ENCODE results near the gene LIMS1.
"Not testable (repeated sequence)": the region's sequence is repeated elsewhere in the genome, so short reads cannot be mapped to it uniquely, and the experiment has no call there.

Gene LIMS1

DNA sequence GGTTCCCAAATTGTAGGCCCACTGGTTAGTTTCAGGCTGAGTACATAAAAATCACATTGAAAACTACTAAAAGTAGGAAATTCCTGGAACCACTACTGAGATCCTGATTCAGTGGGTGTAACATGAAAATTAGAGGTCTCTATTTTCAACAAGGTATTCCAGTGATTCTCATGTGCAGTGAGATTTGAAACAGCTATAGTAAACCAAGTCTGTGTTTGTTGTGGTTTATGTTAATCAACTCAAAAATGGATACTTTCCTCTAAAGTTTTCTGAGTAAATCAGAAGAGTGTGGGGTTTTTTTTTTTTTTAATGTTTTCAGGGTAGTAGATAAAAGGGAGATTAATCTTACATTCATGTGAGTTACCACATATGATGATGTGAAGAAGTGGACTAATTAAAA lies 42.4 kb upstream of the LIMS1 start:
- POLR2A ChIA-PET = interaction anchor here (0.7 kb wide), 1 partner anchor 34 kb away, joined by 4 read pairs; no protein-coding TSS in a partner anchor
- Histone ChIP-seq H3K9me3 (ENCODE audit: control insufficient read depth, insufficient read depth, low read depth, low read length) (no peaks in the 10 kb centered on the region), H3K27ac (ENCODE audit: extremely low read depth, low read depth, low read length) (no peak overlapping the region), H3K4me1 (ENCODE audit: control insufficient read depth, insufficient read depth, low read length) (no peaks in the 10 kb centered on the region), H3K4me3 (ENCODE audit: low read depth, low read length) (no peak overlapping the region), H3K36me3 (ENCODE audit: control insufficient read depth in 2 of 2, insufficient read depth in 1 of 2, low read length in 2 of 2) (peaks cover 41 to 63% of the 10 kb centered on the region in 2 experiments)
- TF ChIP-seq ZBTB21 (tag by site-specific recombination; IDR thresholded peaks at IDR 0.05) = no peak
- no peak for TF ChIP-seq ZNF544 (tag by site-specific recombination; IDR thresholded peaks at IDR 0.05)
- no peak for TF ChIP-seq ZNF76 (tag by site-specific recombination; IDR thresholded peaks at IDR 0.05; ENCODE audit: borderline replicate concordance, low read depth)
- TF ChIP-seq ZNF146 (tag by site-specific recombination; IDR thresholded peaks at IDR 0.05) = no peak
- TF ChIP-seq WT1 (tag by site-specific recombination; IDR thresholded peaks at IDR 0.05) = no peak
- TF ChIP-seq ZNF37A (tag by site-specific recombination; IDR thresholded peaks at IDR 0.05) = no peak
- TF ChIP-seq ZNF157 (tag by site-specific recombination; IDR thresholded peaks at IDR 0.05) = no peak
- no peak for TF ChIP-seq ZNF560 (tag by site-specific recombination; IDR thresholded peaks at IDR 0.05; ENCODE audit: borderline replicate concordance)
- TF ChIP-seq ZNF211 (tag by site-specific recombination; IDR thresholded peaks at IDR 0.05; ENCODE audit: low read depth) = no peak
- TF ChIP-seq PRDM1 (tag by site-specific recombination; IDR thresholded peaks at IDR 0.05) = no peak
- CTCF ChIA-PET = no interaction called here

DNA sequence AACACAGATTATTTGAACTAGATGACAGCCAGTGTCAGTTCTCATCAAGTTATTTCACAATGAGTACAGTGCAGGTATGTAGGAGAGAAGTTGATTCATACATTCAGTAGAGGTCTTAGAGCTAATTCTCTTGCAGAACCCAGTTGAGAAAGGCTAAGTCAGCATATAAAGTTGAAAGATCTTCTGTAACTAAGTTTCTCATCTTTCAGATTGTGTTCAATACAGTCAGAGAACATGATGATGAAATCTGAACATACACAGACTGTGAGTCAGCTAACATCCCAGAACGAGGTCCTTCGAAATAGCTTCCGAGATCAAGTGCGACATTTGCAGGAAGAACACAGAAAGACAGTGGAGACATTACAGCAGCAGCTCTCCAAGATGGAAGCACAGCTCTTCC lies 41.9 kb upstream of the LIMS1 start:
- Histone ChIP-seq H3K9me3 (ENCODE audit: control insufficient read depth, insufficient read depth, low read depth, low read length) (no peaks in the 10 kb centered on the region), H3K4me3 (ENCODE audit: low read depth, low read length) (no peak overlapping the region), H3K4me1 (ENCODE audit: control insufficient read depth, insufficient read depth, low read length) (no peaks in the 10 kb centered on the region), H3K36me3 (ENCODE audit: control insufficient read depth in 2 of 2, insufficient read depth in 1 of 2, low read length in 2 of 2) (peaks cover 41 to 62% of the 10 kb centered on the region in 2 experiments), H3K27ac (ENCODE audit: extremely low read depth, low read depth, low read length) (no peak overlapping the region)
- CTCF ChIA-PET = no interaction called here
- POLR2A ChIA-PET = no interaction called here
- no peak for TF ChIP-seq ZNF561 (tag by site-specific recombination; IDR thresholded peaks at IDR 0.05; ENCODE audit: borderline replicate concordance)
- no peak for TF ChIP-seq KLF8 (tag by site-specific recombination; IDR thresholded peaks at IDR 0.05)
- no peak for TF ChIP-seq ZNF211 (tag by site-specific recombination; IDR thresholded peaks at IDR 0.05; ENCODE audit: low read depth)
- no peak for TF ChIP-seq ZNF311 (tag by site-specific recombination; IDR thresholded peaks at IDR 0.05; ENCODE audit: borderline replicate concordance)
- no peak for TF ChIP-seq ZNF660 (tag by site-specific recombination; IDR thresholded peaks at IDR 0.05)
- no peak for TF ChIP-seq ZNF274 (IDR thresholded peaks at IDR 0.05; ENCODE audit: low read length)
- no peak for TF ChIP-seq ZNF274 (tag by site-specific recombination; IDR thresholded peaks at IDR 0.05; ENCODE audit: borderline replicate concordance)
- no peak for TF ChIP-seq ZNF658 (tag by site-specific recombination; IDR thresholded peaks at IDR 0.05)
- TF ChIP-seq, protein P1, sequence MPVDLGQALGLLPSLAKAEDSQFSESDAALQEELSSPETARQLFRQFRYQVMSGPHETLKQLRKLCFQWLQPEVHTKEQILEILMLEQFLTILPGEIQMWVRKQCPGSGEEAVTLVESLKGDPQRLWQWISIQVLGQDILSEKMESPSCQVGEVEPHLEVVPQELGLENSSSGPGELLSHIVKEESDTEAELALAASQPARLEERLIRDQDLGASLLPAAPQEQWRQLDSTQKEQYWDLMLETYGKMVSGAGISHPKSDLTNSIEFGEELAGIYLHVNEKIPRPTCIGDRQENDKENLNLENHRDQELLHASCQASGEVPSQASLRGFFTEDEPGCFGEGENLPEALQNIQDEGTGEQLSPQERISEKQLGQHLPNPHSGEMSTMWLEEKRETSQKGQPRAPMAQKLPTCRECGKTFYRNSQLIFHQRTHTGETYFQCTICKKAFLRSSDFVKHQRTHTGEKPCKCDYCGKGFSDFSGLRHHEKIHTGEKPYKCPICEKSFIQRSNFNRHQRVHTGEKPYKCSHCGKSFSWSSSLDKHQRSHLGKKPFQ (tag by site-specific recombination; IDR thresholded peaks at IDR 0.05) = no peak
- TF ChIP-seq ZNF37A (tag by site-specific recombination; IDR thresholded peaks at IDR 0.05) = no peak
- no peak for TF ChIP-seq ZNF366 (tag by site-specific recombination; conservative IDR thresholded peaks at IDR 0.05)
- TF ChIP-seq, protein P2, sequence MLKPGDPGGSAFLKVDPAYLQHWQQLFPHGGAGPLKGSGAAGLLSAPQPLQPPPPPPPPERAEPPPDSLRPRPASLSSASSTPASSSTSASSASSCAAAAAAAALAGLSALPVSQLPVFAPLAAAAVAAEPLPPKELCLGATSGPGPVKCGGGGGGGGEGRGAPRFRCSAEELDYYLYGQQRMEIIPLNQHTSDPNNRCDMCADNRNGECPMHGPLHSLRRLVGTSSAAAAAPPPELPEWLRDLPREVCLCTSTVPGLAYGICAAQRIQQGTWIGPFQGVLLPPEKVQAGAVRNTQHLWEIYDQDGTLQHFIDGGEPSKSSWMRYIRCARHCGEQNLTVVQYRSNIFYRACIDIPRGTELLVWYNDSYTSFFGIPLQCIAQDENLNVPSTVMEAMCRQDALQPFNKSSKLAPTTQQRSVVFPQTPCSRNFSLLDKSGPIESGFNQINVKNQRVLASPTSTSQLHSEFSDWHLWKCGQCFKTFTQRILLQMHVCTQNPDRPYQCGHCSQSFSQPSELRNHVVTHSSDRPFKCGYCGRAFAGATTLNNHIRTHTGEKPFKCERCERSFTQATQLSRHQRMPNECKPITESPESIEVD (tag by site-specific recombination; IDR thresholded peaks at IDR 0.05) = no peak
- TF ChIP-seq, protein P3, sequence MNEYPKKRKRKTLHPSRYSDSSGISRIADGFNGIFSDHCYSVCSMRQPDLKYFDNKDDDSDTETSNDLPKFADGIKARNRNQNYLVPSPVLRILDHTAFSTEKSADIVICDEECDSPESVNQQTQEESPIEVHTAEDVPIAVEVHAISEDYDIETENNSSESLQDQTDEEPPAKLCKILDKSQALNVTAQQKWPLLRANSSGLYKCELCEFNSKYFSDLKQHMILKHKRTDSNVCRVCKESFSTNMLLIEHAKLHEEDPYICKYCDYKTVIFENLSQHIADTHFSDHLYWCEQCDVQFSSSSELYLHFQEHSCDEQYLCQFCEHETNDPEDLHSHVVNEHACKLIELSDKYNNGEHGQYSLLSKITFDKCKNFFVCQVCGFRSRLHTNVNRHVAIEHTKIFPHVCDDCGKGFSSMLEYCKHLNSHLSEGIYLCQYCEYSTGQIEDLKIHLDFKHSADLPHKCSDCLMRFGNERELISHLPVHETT (tag by site-specific recombination; IDR thresholded peaks at IDR 0.05) = no peak

DNA sequence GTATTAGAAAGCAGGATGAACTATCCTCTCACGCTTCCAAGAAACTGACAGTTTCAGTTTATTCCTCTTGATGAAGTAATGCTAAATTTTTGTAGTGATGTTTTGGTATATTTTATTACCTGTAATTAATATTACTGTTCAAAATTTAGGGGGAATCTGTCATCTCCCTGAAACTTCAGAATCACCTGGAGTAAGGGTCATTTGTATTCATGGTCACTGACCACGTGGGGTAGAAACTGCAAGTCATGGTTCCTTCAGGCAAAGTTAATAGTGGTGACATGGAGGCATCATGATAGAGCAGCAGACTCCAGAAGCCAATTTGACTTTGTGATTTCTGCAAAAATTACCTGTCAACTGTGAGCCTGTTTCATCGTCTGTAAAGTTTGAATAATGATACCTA lies 38.1 kb upstream of the LIMS1 start:
- H3K4me1 ChIP-seq (ENCODE audit: control insufficient read depth, insufficient read depth, low read length); POLR2A ChIA-PET: not testable (repeated sequence)
- CTCF ChIA-PET = interaction anchor here (0.7 kb wide), 1 partner anchor 140 kb away, joined by 5 read pairs; no protein-coding TSS in a partner anchor

DNA sequence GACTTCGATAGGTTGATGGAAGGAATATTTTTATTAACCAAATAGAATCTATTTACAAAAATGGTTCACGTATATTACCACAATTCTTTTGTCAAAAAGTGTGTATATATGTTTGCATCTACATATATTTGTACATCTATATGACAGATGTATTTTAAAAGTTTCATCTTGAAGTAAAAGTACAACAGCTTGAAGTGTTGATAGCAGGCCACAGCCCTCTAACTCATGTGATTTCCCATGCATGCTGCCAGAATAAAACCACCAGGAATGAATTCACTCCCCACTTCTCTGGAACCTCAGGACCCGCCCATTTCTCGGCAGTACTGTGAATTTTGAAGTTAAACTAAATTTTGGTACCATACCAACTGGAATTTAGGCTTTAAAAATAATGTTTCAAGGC lies 26.6 kb upstream of the LIMS1 start:
- POLR2A ChIA-PET; H3K9me3 ChIP-seq (ENCODE audit: control insufficient read depth, insufficient read depth, low read depth, low read length); H3K27ac ChIP-seq (ENCODE audit: extremely low read depth, low read depth, low read length); H3K4me3 ChIP-seq (ENCODE audit: low read depth, low read length); CTCF ChIA-PET; H3K4me1 ChIP-seq (ENCODE audit: control insufficient read depth, insufficient read depth, low read length): not testable (repeated sequence)
- H3K36me3 ChIP-seq (ENCODE audit: control insufficient read depth in 2 of 2, insufficient read depth in 1 of 2, low read length in 2 of 2) = peaks cover 8 to 19% of the 10 kb centered on the region in 2 experiments

More for the DNA sequence above, 38.1 kb upstream of the LIMS1 start:
- H3K36me3 ChIP-seq (ENCODE audit: control insufficient read depth in 2 of 2, insufficient read depth in 1 of 2, low read length in 2 of 2) = peaks cover 18 to 48% of the 10 kb centered on the region in 2 experiments
- H3K4me3 ChIP-seq (ENCODE audit: low read depth, low read length); H3K9me3 ChIP-seq (ENCODE audit: control insufficient read depth, insufficient read depth, low read depth, low read length); H3K27ac ChIP-seq (ENCODE audit: extremely low read depth, low read depth, low read length): not testable (repeated sequence)

DNA sequence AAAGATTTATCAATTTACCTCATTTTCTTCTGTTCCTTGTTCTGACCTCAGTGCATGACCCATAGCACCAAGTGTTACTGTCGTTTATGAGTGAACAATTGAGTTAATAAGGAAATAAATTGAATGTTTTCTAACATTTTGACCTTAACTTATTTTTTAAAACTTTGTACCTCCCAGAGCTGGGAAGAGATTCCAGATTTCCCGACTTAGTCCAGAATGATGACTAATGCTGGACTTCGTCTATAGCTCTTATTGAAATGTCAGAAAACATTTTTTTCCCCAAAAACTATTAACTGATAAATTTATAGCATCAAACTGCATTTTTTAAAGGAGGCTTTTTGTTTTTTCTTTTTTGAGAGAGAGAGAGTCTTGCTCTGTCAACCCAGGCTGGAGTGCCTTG lies 21.8 kb upstream of the LIMS1 start:
- not testable (repeated sequence) for H3K27ac ChIP-seq (ENCODE audit: extremely low read depth, low read depth, low read length)

More for the DNA sequence above, 21.8 kb upstream of the LIMS1 start:
- H3K9me3 ChIP-seq (ENCODE audit: control insufficient read depth, insufficient read depth, low read depth, low read length); POLR2A ChIA-PET; H3K4me1 ChIP-seq (ENCODE audit: control insufficient read depth, insufficient read depth, low read length); H3K36me3 ChIP-seq (ENCODE audit: control insufficient read depth in 2 of 2, insufficient read depth in 1 of 2, low read length in 2 of 2); CTCF ChIA-PET; H3K4me3 ChIP-seq (ENCODE audit: low read depth, low read length): not testable (repeated sequence)
